ENCODE data around the gene ANXA7.

DNA sequence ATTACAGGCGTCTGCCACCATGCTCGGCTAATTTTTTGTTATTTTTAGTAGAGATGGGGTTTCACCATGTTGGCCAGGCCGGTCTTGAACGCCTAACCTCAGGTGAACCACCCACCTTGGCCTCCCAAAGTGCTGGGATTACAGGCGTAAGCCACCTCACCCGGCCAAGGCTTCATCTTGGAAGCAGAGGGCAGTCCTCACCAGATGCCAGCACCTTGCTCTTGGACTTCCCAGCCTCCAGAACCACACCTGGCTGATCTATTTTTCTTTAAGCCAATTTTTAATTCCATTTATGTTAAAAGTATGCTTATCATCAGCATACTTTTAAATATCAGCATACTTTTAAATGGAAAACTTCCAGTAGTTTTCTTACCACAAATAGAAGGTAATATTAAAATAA, 12.2 kb downstream of the ANXA7 start:
- TF ChIP-seq, protein P1, sequence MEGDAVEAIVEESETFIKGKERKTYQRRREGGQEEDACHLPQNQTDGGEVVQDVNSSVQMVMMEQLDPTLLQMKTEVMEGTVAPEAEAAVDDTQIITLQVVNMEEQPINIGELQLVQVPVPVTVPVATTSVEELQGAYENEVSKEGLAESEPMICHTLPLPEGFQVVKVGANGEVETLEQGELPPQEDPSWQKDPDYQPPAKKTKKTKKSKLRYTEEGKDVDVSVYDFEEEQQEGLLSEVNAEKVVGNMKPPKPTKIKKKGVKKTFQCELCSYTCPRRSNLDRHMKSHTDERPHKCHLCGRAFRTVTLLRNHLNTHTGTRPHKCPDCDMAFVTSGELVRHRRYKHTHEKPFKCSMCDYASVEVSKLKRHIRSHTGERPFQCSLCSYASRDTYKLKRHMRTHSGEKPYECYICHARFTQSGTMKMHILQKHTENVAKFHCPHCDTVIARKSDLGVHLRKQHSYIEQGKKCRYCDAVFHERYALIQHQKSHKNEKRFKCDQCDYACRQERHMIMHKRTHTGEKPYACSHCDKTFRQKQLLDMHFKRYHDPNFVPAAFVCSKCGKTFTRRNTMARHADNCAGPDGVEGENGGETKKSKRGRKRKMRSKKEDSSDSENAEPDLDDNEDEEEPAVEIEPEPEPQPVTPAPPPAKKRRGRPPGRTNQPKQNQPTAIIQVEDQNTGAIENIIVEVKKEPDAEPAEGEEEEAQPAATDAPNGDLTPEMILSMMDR (IDR thresholded peaks at IDR 0.05), result no peak
- TF ChIP-seq POLR2AphosphoS5 (IDR thresholded peaks at IDR 0.05), result no peak

All from stomach (tissue), 4 donors.